EH (cell line): ENCODE data around the gene LY9.

Experiments
- DNase-seq: peaks from one replicate; pipeline ENCODE4 v3.0.0-alpha.2; 2015; ENCODE audit warnings: low read depth

Gene LY9

GRCh38 chr1:160801836-160802580, 6.0 kb downstream of the LY9 start:
- DNase-seq: no peak

GRCh38 chr1:160806109-160806665, 10.2 kb downstream of the LY9 start:
- no peak for DNase-seq

- DNase-seq: no peak
Observed at GRCh38 chr1:160806784-160807183, 10.8 kb downstream of the LY9 start.

- no peak for DNase-seq
Observed at GRCh38 chr1:160807247-160807646, 11.3 kb downstream of the LY9 start.

- DNase-seq: no peak
Observed at GRCh38 chr1:160807738-160808137, 11.8 kb downstream of the LY9 start.

GRCh38 chr1:160808289-160808688, 12.3 kb downstream of the LY9 start:
- no peak for DNase-seq

GRCh38 chr1:160810486-160810885, 14.5 kb downstream of the LY9 start:
- DNase-seq: no peak

GRCh38 chr1:160811147-160811546, 15.2 kb downstream of the LY9 start:
- no peak for DNase-seq

GRCh38 chr1:160813215-160813614, 17.2 kb downstream of the LY9 start:
- DNase-seq: no peak

- no peak for DNase-seq
Observed at GRCh38 chr1:160814316-160814715, 18.3 kb downstream of the LY9 start.

GRCh38 chr1:160814856-160815255, 18.9 kb downstream of the LY9 start:
- no peak for DNase-seq

- no peak for DNase-seq
Observed at GRCh38 chr1:160818207-160818937, 22.4 kb downstream of the LY9 start.

GRCh38 chr1:160819186-160819585, 23.2 kb downstream of the LY9 start:
- DNase-seq: no peak

- no peak for DNase-seq
Observed at GRCh38 chr1:160821627-160822026, 25.7 kb downstream of the LY9 start.

GRCh38 chr1:160823296-160823695, 27.3 kb downstream of the LY9 start:
- no peak for DNase-seq

GRCh38 chr1:160826546-160826945, 30.6 kb downstream of the LY9 start:
- DNase-seq: peak; percentile 10

GRCh38 chr1:160827418-160827817, 31.4 kb downstream of the LY9 start:
- DNase-seq: peak; percentile 9

- no peak for DNase-seq
Observed at GRCh38 chr1:160829766-160830165, 33.8 kb downstream of the LY9 start.

GRCh38 chr1:160830321-160831153, 34.6 kb downstream of the LY9 start:
- peak; percentile 28 for DNase-seq

GRCh38 chr1:160834945-160835565, 39.1 kb downstream of the LY9 start:
- peak; percentile 16 for DNase-seq

- no peak for DNase-seq
Observed at GRCh38 chr1:160835751-160836150, 39.8 kb downstream of the LY9 start.

- no peak for DNase-seq
Observed at GRCh38 chr1:160836561-160836960, 40.6 kb downstream of the LY9 start.
